ENCODE results near the gene NEGR1. TPM values are rescaled to one million over a fixed set of nuclear protein-coding genes. Genes with fewer than 3 reads are reported as not detected.

NEGR1 gene
- total RNA-seq, 1 experiment from 2014 or later, result 2.9 TPM

GRCh38 chr1:72166426-72166825 lies 115.9 kb downstream of the NEGR1 start (continued):
- no peak for TF ChIP-seq ZNF532 (CRISPR knock-in tag; IDR thresholded peaks at IDR 0.05; ENCODE audit: borderline replicate concordance)
- TF ChIP-seq CTCF (IDR thresholded peaks at IDR 0.05), result no peak
- TF ChIP-seq RELA (CRISPR knock-in tag; IDR thresholded peaks at IDR 0.05; ENCODE audit: borderline replicate concordance), result no peak

GRCh38 chr1:72150508-72150907 lies 131.8 kb downstream of the NEGR1 start:
- CTCF ChIA-PET, result no interaction called here
- Mint-ChIP-seq H3K4me3 (no peak overlapping the region), H3K36me3 (no peaks in the 10 kb centered on the region), H3K9me3 (no peaks in the 10 kb centered on the region), H3K27me3 (ENCODE audit: low read depth) (no peaks in the 10 kb centered on the region), H3K4me1 (no peaks in the 10 kb centered on the region), H3K27ac (no peak overlapping the region)
- no peak for DNase-seq (ENCODE audit: low spot score)
- POLR2A ChIA-PET, result no interaction called here
- TF ChIP-seq FOXJ3 (CRISPR knock-in tag; IDR thresholded peaks at IDR 0.05; ENCODE audit: borderline replicate concordance) (no peak), SOX15 (CRISPR knock-in tag; IDR thresholded peaks at IDR 0.05) (no peak), ZNF121 (CRISPR knock-in tag; IDR thresholded peaks at IDR 0.05) (no peak), ZNF263 (CRISPR knock-in tag; IDR thresholded peaks at IDR 0.05; ENCODE audit: low read depth) (no peak), CREB1 (CRISPR knock-in tag; IDR thresholded peaks at IDR 0.05) (no peak), TEAD1 (CRISPR knock-in tag; IDR thresholded peaks at IDR 0.05) (no peak), ATF6 (CRISPR knock-in tag; IDR thresholded peaks at IDR 0.05) (no peak), GABPB1 (CRISPR knock-in tag; IDR thresholded peaks at IDR 0.05) (no peak)
- ATAC-seq, result no peak

GRCh38 chr1:72141875-72142274 lies 140.5 kb downstream of the NEGR1 start:
- CTCF ChIA-PET, result no interaction called here
- Mint-ChIP-seq H3K9me3 (peaks cover 9% of the 10 kb centered on the region), H3K27ac (no peak overlapping the region), H3K27me3 (ENCODE audit: low read depth) (no peaks in the 10 kb centered on the region), H3K4me3 (no peak overlapping the region), H3K4me1 (no peaks in the 10 kb centered on the region), H3K36me3 (peaks cover 5% of the 10 kb centered on the region)
- no peak for DNase-seq (ENCODE audit: low spot score)
- TF ChIP-seq PRRX2 (CRISPR knock-in tag; IDR thresholded peaks at IDR 0.05) (no peak), IRF2 (CRISPR knock-in tag; IDR thresholded peaks at IDR 0.05; ENCODE audit: borderline replicate concordance, low read depth) (no peak), ESRRA (CRISPR knock-in tag; IDR thresholded peaks at IDR 0.05; ENCODE audit: borderline replicate concordance) (no peak), ZNF263 (CRISPR knock-in tag; IDR thresholded peaks at IDR 0.05; ENCODE audit: low read depth) (no peak), ZNF671 (CRISPR knock-in tag; IDR thresholded peaks at IDR 0.05) (no peak), NR3C1 (CRISPR knock-in tag; conservative IDR thresholded peaks at IDR 0.05; ENCODE audit: low read depth) (no peak), TEAD4 (CRISPR knock-in tag; IDR thresholded peaks at IDR 0.05) (no peak), FOXJ3 (CRISPR knock-in tag; IDR thresholded peaks at IDR 0.05; ENCODE audit: borderline replicate concordance) (no peak), ZNF121 (CRISPR knock-in tag; IDR thresholded peaks at IDR 0.05) (no peak), AR (CRISPR knock-in tag; IDR thresholded peaks at IDR 0.05) (no peak), NFE2L1 (CRISPR knock-in tag; IDR thresholded peaks at IDR 0.05) (no peak), USF1 (CRISPR knock-in tag; IDR thresholded peaks at IDR 0.05) (no peak), NFYB (CRISPR knock-in tag; conservative IDR thresholded peaks at IDR 0.05; ENCODE audit: low read depth) (no peak), ZNF232 (CRISPR knock-in tag; IDR thresholded peaks at IDR 0.05) (no peak)
- ATAC-seq, result no peak
- POLR2A ChIA-PET, result no interaction called here
